Peyer's patch (tissue), 4 donors: ENCODE results near the gene ANKMY1.
"Not testable (repeated sequence)": the region's sequence is repeated elsewhere in the genome, so short reads cannot be mapped to it uniquely, and the experiment has no call there.

Experiments
- POLR2A ChIP-seq, 2 donors: fragments of 450-650 bp; IDR thresholded peaks; one replicate each; pipeline ENCODE4 v1.5.1; 2017; ENCODE audit warnings: antibody characterized with exemption in 2 of 2, mild to moderate bottlenecking in 2 of 2, moderate library complexity in 2 of 2
- TF ChIP-seq, protein P1 (sequence below), 6 experiments: fragments of 450-650 bp in 4 of 6; fragments of 200-600 bp in 2 of 6; sonication (generic) in 1 of 6; IDR thresholded peaks; one replicate each; pipeline ENCODE4 v1.5.1; 2017 to 2019; ENCODE audit warnings: antibody characterized with exemption in 6 of 6, mild to moderate bottlenecking in 3 of 6, moderate library complexity in 1 of 6

DNA sequence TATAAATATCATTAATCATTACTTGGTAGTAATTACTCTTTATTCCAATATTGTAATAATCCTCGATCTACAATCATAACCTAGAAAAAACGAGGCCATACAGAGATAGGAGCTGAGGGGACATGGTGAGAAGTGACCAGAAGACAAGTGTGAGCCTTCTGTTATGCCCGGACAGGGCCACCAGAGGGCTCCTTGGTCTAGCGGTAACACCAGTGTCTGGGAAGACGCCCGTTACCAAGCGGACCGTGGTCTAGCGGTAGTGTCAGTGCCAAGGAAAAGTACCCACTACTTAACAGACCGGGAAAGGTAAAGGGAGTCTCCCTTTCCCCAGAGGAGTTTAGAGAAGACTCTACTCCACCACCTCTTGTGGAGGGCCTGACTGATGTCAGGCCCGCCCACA is 62.8 kb downstream of the ANKMY1 start:
- TF ChIP-seq, protein P1, sequence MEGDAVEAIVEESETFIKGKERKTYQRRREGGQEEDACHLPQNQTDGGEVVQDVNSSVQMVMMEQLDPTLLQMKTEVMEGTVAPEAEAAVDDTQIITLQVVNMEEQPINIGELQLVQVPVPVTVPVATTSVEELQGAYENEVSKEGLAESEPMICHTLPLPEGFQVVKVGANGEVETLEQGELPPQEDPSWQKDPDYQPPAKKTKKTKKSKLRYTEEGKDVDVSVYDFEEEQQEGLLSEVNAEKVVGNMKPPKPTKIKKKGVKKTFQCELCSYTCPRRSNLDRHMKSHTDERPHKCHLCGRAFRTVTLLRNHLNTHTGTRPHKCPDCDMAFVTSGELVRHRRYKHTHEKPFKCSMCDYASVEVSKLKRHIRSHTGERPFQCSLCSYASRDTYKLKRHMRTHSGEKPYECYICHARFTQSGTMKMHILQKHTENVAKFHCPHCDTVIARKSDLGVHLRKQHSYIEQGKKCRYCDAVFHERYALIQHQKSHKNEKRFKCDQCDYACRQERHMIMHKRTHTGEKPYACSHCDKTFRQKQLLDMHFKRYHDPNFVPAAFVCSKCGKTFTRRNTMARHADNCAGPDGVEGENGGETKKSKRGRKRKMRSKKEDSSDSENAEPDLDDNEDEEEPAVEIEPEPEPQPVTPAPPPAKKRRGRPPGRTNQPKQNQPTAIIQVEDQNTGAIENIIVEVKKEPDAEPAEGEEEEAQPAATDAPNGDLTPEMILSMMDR (IDR thresholded peaks at IDR 0.05): not testable (repeated sequence)
- not testable (repeated sequence) for TF ChIP-seq POLR2A (IDR thresholded peaks at IDR 0.05)
